Activated gamma-delta T cell (primary cell): Measurements from ENCODE around the gene RARG.
"Not testable (repeated sequence)": the region's sequence is repeated elsewhere in the genome, so short reads cannot be mapped to it uniquely, and the experiment has no call there.

Source experiments
- DNase-seq: peaks from one replicate; lab custom pipeline; 2025; lab: John Stamatoyannopoulos, UW

RARG gene

GRCh38 chr12:53210843-53211242 is 21.2 kb downstream of the RARG start:
- no peak for DNase-seq

GRCh38 chr12:53208877-53209463 is 23.0 kb downstream of the RARG start:
- no peak for DNase-seq

GRCh38 chr12:53208435-53208834 is 23.6 kb downstream of the RARG start:
- no peak for DNase-seq

GRCh38 chr12:53207042-53207441 is 25.0 kb downstream of the RARG start, which contains the start of gene ITGB7:
Gene ITGB7 (minus strand): TSS chr12:53207251. CDS start chr12:53200443, 6,808 bp downstream.
- no peak for DNase-seq

- no peak for DNase-seq
These were observed 26.1 kb downstream of the RARG start for GRCh38 chr12:53205747-53206419.

GRCh38 chr12:53204351-53204750 is 27.7 kb downstream of the RARG start:
- no peak for DNase-seq

- not testable (repeated sequence) for DNase-seq
These were observed 29.7 kb downstream of the RARG start for GRCh38 chr12:53202316-53202715.

GRCh38 chr12:53201639-53202038 is 30.4 kb downstream of the RARG start:
- no peak for DNase-seq

- DNase-seq: no peak
These were observed 30.9 kb downstream of the RARG start for GRCh38 chr12:53201177-53201541.

GRCh38 chr12:53200458-53201176 is 31.4 kb downstream of the RARG start:
- no peak for DNase-seq

GRCh38 chr12:53200107-53200457 is 31.9 kb downstream of the RARG start:
- no peak for DNase-seq

- DNase-seq: no peak
These were observed 32.3 kb downstream of the RARG start for GRCh38 chr12:53199700-53200099.

- DNase-seq: no peak
These were observed 33.4 kb downstream of the RARG start for GRCh38 chr12:53198486-53199110.

GRCh38 chr12:53197011-53197640 is 34.9 kb downstream of the RARG start:
- DNase-seq: no peak

- DNase-seq: no peak
These were observed 35.5 kb downstream of the RARG start for GRCh38 chr12:53196486-53196885.

- DNase-seq: no peak
These were observed 36.2 kb downstream of the RARG start for GRCh38 chr12:53195516-53196420.

- DNase-seq: no peak
These were observed 37.0 kb downstream of the RARG start for GRCh38 chr12:53194973-53195372.

GRCh38 chr12:53193985-53194716 is 37.9 kb downstream of the RARG start:
- DNase-seq: no peak

GRCh38 chr12:53193040-53193439 is 39.0 kb downstream of the RARG start:
- no peak for DNase-seq

- DNase-seq: no peak
These were observed 39.4 kb downstream of the RARG start for GRCh38 chr12:53192531-53193021.
